Measurements from ENCODE around the gene PEX13.

DNA sequence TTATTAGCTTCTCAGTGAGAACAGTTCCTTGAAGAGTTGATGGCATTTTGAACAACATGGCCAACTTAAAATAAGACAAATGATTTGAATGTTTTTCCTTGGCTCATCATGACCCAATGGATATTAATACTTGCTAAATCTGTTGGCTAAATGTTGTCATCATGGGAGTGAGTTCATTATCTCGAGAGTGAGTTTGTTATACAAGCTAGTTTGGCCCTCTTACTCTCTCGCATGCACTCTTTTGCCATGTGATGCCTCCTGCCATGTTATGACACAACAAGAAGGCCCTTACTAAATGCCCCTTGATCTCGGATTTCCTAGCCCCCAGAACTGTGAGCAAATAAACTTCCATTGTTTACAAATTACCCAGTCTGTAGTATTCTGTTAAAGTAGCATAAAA is 25.3 kb downstream of the PEX13 start:
- TF ChIP-seq, protein P1, sequence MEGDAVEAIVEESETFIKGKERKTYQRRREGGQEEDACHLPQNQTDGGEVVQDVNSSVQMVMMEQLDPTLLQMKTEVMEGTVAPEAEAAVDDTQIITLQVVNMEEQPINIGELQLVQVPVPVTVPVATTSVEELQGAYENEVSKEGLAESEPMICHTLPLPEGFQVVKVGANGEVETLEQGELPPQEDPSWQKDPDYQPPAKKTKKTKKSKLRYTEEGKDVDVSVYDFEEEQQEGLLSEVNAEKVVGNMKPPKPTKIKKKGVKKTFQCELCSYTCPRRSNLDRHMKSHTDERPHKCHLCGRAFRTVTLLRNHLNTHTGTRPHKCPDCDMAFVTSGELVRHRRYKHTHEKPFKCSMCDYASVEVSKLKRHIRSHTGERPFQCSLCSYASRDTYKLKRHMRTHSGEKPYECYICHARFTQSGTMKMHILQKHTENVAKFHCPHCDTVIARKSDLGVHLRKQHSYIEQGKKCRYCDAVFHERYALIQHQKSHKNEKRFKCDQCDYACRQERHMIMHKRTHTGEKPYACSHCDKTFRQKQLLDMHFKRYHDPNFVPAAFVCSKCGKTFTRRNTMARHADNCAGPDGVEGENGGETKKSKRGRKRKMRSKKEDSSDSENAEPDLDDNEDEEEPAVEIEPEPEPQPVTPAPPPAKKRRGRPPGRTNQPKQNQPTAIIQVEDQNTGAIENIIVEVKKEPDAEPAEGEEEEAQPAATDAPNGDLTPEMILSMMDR (IDR thresholded peaks at IDR 0.05), result no peak
- TF ChIP-seq JAZF1 (CRISPR knock-in tag; IDR thresholded peaks at IDR 0.05) (no peak), NFATC4 (CRISPR knock-in tag; IDR thresholded peaks at IDR 0.05) (no peak), PREB (CRISPR knock-in tag; IDR thresholded peaks at IDR 0.05; ENCODE audit: borderline replicate concordance) (no peak), FOXP4 (CRISPR knock-in tag; IDR thresholded peaks at IDR 0.05) (no peak), GABPB1 (CRISPR knock-in tag; IDR thresholded peaks at IDR 0.05) (no peak), RELA (CRISPR knock-in tag; IDR thresholded peaks at IDR 0.05; ENCODE audit: borderline replicate concordance) (no peak), ZNF396 (CRISPR knock-in tag; IDR thresholded peaks at IDR 0.05; ENCODE audit: borderline replicate concordance) (no peak), SP1 (CRISPR knock-in tag; conservative IDR thresholded peaks at IDR 0.05) (no peak)
- TF ChIP-seq, protein P2, sequence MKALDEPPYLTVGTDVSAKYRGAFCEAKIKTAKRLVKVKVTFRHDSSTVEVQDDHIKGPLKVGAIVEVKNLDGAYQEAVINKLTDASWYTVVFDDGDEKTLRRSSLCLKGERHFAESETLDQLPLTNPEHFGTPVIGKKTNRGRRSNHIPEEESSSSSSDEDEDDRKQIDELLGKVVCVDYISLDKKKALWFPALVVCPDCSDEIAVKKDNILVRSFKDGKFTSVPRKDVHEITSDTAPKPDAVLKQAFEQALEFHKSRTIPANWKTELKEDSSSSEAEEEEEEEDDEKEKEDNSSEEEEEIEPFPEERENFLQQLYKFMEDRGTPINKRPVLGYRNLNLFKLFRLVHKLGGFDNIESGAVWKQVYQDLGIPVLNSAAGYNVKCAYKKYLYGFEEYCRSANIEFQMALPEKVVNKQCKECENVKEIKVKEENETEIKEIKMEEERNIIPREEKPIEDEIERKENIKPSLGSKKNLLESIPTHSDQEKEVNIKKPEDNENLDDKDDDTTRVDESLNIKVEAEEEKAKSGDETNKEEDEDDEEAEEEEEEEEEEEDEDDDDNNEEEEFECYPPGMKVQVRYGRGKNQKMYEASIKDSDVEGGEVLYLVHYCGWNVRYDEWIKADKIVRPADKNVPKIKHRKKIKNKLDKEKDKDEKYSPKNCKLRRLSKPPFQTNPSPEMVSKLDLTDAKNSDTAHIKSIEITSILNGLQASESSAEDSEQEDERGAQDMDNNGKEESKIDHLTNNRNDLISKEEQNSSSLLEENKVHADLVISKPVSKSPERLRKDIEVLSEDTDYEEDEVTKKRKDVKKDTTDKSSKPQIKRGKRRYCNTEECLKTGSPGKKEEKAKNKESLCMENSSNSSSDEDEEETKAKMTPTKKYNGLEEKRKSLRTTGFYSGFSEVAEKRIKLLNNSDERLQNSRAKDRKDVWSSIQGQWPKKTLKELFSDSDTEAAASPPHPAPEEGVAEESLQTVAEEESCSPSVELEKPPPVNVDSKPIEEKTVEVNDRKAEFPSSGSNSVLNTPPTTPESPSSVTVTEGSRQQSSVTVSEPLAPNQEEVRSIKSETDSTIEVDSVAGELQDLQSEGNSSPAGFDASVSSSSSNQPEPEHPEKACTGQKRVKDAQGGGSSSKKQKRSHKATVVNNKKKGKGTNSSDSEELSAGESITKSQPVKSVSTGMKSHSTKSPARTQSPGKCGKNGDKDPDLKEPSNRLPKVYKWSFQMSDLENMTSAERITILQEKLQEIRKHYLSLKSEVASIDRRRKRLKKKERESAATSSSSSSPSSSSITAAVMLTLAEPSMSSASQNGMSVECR (CRISPR knock-in tag; IDR thresholded peaks at IDR 0.05; ENCODE audit: borderline replicate concordance), result no peak
- TF ChIP-seq, protein P3, sequence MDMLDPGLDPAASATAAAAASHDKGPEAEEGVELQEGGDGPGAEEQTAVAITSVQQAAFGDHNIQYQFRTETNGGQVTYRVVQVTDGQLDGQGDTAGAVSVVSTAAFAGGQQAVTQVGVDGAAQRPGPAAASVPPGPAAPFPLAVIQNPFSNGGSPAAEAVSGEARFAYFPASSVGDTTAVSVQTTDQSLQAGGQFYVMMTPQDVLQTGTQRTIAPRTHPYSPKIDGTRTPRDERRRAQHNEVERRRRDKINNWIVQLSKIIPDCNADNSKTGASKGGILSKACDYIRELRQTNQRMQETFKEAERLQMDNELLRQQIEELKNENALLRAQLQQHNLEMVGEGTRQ (CRISPR knock-in tag; IDR thresholded peaks at IDR 0.05), result no peak

All from WTC11 (cell line).